Skin epidermis (tissue), 12 donors: ENCODE results near the gene PRDM12.
"Not testable (repeated sequence)": the region's sequence is repeated elsewhere in the genome, so short reads cannot be mapped to it uniquely, and the experiment has no call there.

ENCODE experiments used
- H3K27ac ChIP-seq, 21 experiments: fragments of 200-600 bp; sonication (generic) in 11 of 21; one replicate each; pipeline ENCODE4 v1.5.0; 2020; ENCODE audit warnings: mild to moderate bottlenecking in 3 of 21, inconsistent platforms in 2 of 21, moderate library complexity in 2 of 21
- H3K4me3 ChIP-seq, 7 experiments: fragments of 200-600 bp; sonication (generic) in 2 of 7; one replicate each; pipeline ENCODE4 v1.5.0; 2020; ENCODE audit warnings: inconsistent platforms in 2 of 7, mild to moderate bottlenecking in 2 of 7, moderate library complexity in 1 of 7

The PRDM12 gene

GRCh38 chr9:130685945-130686344 is 21.6 kb downstream of the PRDM12 start:
- not testable (repeated sequence) for H3K4me3 ChIP-seq, H3K27ac ChIP-seq

- no peak overlapping the region for H3K27ac ChIP-seq
- no peak overlapping the region for H3K4me3 ChIP-seq
Observed at GRCh38 chr9:130687615-130688014, 23.2 kb downstream of the PRDM12 start.

- no peak overlapping the region for H3K4me3 ChIP-seq
Observed at GRCh38 chr9:130688072-130688471, 23.7 kb downstream of the PRDM12 start.

GRCh38 chr9:130689572-130689936 is 25.2 kb downstream of the PRDM12 start:
- H3K4me3 ChIP-seq: peak overlapping the region in 3 of 7 experiments; percentile 4 to 18 (median 16)
- H3K27ac ChIP-seq: peak overlapping the region in 3 of 21 experiments; percentile 4 to 59 (median 8)

More at GRCh38 chr9:130688072-130688471, 23.7 kb downstream of the PRDM12 start:
- no peak overlapping the region for H3K27ac ChIP-seq

- H3K4me3 ChIP-seq: peak overlapping the region in 6 of 7 experiments; percentile 4 to 27 (median 16)
- H3K27ac ChIP-seq: peak overlapping the region in 6 of 21 experiments; percentile 4 to 59 (median 32)
Observed at GRCh38 chr9:130689937-130690700, 25.7 kb downstream of the PRDM12 start.

GRCh38 chr9:130692321-130692720 is 27.9 kb downstream of the PRDM12 start:
- Histone ChIP-seq H3K4me3 (no peak overlapping the region), H3K27ac (no peak overlapping the region)

- peak overlapping the region; percentile 48 to 90 (median 69) for H3K4me3 ChIP-seq
- peak overlapping the region in 17 of 21 experiments; percentile 1 to 79 (median 57) for H3K27ac ChIP-seq
Observed at GRCh38 chr9:130693101-130693425, 28.7 kb downstream of the PRDM12 start.

GRCh38 chr9:130693426-130694191 is 29.2 kb downstream of the PRDM12 start, which contains the start of gene EXOSC2:
Gene EXOSC2, plus strand, starts transcription at chr9:130693780. Its CDS starts 12 bp downstream, at chr9:130693792.
- Histone ChIP-seq H3K4me3 (peak within 1 kb of the TSS; percentile 48 to 90 (median 69)), H3K27ac (peak within 1 kb of the TSS in 19 of 21 experiments; percentile 13 to 87 (median 72))

GRCh38 chr9:130694205-130694604 is 29.8 kb downstream of the PRDM12 start:
- peak overlapping the region in 18 of 21 experiments; percentile 55 to 87 (median 72) for H3K27ac ChIP-seq
- peak overlapping the region; percentile 48 to 90 (median 69) for H3K4me3 ChIP-seq

- no peak overlapping the region for H3K4me3 ChIP-seq
- H3K27ac ChIP-seq: peak overlapping the region in 1 of 21 experiments; percentile 32
Observed at GRCh38 chr9:130696139-130696650, 31.8 kb downstream of the PRDM12 start.

GRCh38 chr9:130696996-130697395 is 32.6 kb downstream of the PRDM12 start:
- Histone ChIP-seq H3K27ac (no peak overlapping the region), H3K4me3 (no peak overlapping the region)

GRCh38 chr9:130698514-130698913 is 34.1 kb downstream of the PRDM12 start:
- Histone ChIP-seq H3K27ac (no peak overlapping the region), H3K4me3 (no peak overlapping the region)

- Histone ChIP-seq H3K4me3 (no peak overlapping the region), H3K27ac (no peak overlapping the region)
Observed at GRCh38 chr9:130699047-130699446, 34.7 kb downstream of the PRDM12 start.

- peak overlapping the region in 1 of 21 experiments; percentile 9 for H3K27ac ChIP-seq
- H3K4me3 ChIP-seq: no peak overlapping the region
Observed at GRCh38 chr9:130701059-130702022, 36.9 kb downstream of the PRDM12 start.

GRCh38 chr9:130703501-130703900 is 39.1 kb downstream of the PRDM12 start:
- Histone ChIP-seq H3K27ac (no peak overlapping the region), H3K4me3 (no peak overlapping the region)

GRCh38 chr9:130707225-130707976 is 43.0 kb downstream of the PRDM12 start:
- H3K4me3 ChIP-seq: no peak overlapping the region

GRCh38 chr9:130710822-130711352 is 46.5 kb downstream of the PRDM12 start:
- Histone ChIP-seq H3K4me3 (no peak overlapping the region), H3K27ac (no peak overlapping the region)

More at GRCh38 chr9:130707225-130707976, 43.0 kb downstream of the PRDM12 start:
- H3K27ac ChIP-seq: no peak overlapping the region

- H3K4me3 ChIP-seq: no peak overlapping the region
- no peak overlapping the region for H3K27ac ChIP-seq
Observed at GRCh38 chr9:130711469-130711868, 47.1 kb downstream of the PRDM12 start.
